Brain pericyte (primary cell): ENCODE data around the gene SEMA4C.
"Not testable (repeated sequence)": the region's sequence is repeated elsewhere in the genome, so short reads cannot be mapped to it uniquely, and the experiment has no call there.

Experiments used
- DNase-seq: peaks from one replicate; pipeline ENCODE4 v3.0.0-alpha.2; 2012; ENCODE audit warnings: low read depth, low spot score

The SEMA4C gene

GRCh38 chr2:96897491-96898134 lies 27.7 kb upstream of the SEMA4C start:
- no peak for DNase-seq

DNA sequence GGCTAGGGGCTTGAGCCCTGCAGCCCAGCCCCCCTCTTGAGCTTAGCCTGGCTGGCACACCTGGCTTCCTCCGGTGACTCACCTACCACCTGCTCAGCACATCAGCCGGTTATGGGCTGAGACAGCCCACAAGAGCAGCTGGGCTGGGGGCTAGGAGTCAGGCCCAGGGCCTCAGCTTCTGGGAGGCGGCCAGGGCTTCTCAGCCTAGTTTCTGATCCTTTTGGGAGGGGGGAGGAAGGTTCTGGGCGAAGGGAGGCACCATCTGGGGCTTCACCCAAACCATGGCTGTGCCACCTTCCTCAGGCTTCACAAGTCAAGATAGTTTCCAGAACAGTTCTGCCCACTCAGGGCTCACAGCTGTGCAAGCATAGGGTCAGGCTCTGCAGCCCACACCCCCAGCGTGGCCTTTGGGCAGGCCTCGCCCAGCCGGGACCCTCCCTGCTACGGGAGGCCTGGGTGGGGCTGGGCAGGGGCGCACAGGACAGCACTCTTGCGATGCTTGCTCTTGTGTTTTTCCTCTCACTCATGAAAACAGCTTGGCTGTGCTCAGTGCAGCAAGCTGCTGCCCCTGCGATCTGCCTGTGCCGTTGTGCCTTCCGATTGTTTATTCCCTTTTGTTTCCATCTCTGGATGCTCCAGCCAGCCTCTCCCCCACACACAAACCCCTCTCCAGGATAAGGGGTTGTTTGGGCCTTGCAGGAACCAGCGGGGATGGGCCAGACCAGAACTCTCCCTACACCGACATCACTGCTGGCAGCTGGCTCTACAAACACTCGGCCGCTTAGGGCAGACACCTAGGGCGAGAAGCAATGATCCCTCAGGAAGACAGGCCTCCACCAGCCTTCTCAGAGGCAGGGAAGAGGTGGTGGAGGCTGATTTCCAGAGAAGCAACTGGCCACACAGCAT lies 26.1 kb upstream of the SEMA4C start:
- DNase-seq = no peak

DNA sequence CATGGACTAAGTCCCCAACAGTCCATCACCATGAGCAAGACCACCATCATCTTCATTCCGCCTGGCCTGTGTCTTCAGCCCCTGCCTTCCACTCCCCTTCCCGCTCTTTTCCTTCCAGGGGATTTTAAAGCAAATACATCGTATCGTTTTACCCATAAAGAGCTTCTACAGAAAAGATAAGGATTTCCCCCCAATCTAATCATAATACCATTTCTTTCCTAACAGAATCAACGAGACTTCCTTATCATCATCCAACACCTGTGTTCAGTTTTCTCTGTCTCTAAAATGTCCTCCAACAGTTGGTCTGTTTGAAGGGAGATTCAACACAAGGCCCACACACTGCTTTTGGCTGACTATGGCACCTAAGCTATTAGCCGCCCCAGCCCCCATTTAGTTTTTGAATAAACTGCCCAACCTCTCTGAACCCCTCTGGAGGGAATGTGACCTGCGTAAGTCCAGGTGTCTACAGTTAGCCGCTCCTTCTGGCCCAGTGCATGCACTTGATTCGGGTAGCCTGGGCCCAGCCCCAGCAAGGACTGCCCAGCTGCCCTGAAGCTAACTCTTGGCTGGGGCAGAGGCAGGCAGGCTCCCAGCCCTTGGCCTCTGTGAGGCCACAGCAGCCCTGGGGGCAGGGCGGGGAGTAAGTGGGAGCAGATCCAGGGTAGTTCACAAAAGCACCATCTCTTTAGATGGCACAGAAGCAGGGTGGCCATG lies 25.3 kb upstream of the SEMA4C start:
- DNase-seq = no peak

- no peak for DNase-seq
Measured at GRCh38 chr2:96894151-96894531, 24.3 kb upstream of the SEMA4C start.

- DNase-seq = no peak
Measured at GRCh38 chr2:96893289-96894150, 23.6 kb upstream of the SEMA4C start.

DNA sequence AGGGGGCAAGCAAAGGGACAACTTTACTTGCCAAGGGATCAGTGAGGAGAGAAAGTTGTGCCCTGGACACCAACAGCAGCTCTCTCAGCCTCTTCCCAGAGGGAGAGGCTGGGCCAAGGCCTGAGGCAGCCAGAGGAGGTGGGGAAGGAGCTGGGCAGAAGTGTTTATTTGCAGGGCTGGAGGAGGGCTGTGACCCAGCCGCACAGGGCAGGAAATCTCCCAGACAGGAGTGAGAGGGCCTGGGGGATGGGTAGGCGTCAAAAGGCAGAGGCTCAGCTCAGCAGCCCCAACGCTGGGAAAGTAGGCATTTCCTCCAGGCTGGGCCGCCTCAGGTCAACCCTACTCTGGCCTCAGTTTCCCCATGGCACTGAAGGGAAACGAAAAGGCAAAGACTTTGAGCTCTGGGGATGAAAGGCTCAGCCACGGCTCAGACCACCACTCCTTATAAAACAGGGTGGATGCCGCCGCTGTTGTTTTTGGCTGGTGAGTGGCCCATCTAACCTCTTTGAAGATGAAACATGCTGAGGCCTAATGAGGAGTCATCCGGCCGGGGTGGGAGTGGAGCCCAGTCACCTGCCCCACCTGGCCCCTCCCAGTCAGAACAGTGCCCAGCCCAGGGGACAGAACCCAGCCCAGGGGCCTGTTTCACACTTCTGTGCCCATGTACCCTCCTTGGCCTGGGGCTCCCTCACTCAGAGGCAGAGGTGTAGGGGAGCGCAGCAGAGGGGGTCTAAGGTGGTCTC lies 21.9 kb upstream of the SEMA4C start:
- DNase-seq = no peak

- DNase-seq = no peak
Measured at GRCh38 chr2:96890726-96891385, 21.0 kb upstream of the SEMA4C start.

DNA sequence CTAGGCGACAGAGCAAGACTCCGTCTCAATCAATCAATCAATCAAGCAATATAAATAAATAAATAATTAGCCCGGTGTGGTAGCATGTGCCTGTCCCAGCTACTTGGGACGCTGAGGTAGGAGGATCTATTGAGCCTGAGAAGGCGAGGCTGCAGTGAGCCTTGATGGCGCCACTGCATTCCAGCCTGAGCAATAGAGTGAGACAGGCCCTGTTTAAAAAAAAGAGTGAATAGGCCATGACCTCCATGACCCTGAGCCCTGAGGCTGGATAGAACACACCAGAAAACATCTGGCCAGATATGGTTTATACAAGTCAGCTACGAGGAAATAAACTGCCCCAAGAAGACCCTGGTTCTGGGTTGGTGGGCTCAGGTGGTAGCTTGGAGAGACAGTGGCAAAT lies 20.4 kb upstream of the SEMA4C start:
- no peak for DNase-seq

- not testable (repeated sequence) for DNase-seq
Measured at GRCh38 chr2:96889502-96889901, 19.6 kb upstream of the SEMA4C start.

DNA sequence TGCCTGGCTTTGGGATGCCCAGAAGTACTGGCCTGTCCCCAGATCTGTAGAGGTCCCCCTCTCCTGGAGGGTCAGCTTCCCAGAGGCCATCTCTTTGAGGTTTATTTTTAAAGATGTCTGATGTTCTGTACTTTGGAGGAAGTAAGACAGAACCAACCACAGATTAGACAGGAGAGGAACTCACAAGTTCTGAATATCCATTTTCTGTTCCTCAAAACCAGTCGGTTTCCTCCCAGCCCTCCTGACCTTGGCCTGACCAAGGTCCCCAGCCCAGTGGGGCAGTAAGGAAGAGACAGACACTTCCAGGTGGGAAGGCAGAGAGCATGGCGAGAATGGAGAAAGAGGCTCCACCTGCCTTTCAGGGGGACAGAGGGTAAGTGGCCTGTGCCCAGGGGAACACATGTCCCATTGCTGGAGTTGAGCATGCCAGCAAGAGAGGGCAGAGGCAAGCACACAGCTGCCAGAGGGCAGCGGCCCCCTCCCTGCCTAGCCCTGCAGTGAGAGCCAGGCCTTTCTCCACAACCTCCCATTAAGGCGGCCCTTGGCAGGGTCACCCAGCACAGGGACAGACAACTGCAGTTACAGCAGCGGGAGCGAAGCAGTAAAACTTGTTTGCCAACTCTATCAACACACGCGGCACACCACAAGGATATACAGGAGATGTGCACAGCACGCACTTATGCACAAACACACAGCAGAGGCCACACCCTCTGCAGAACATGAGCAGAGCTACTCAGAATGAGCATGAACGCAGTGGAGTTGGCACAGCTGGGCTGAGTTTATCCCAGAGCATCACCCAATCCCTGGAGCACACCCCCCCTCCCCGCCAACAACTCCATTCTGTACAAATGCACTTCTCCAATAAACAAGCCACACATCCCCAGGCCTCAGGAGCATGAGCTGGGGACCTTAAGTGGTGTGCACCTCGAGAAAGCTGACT lies 18.5 kb upstream of the SEMA4C start:
- DNase-seq = no peak

GRCh38 chr2:96887493-96888012 lies 17.7 kb upstream of the SEMA4C start:
- DNase-seq = no peak

DNA sequence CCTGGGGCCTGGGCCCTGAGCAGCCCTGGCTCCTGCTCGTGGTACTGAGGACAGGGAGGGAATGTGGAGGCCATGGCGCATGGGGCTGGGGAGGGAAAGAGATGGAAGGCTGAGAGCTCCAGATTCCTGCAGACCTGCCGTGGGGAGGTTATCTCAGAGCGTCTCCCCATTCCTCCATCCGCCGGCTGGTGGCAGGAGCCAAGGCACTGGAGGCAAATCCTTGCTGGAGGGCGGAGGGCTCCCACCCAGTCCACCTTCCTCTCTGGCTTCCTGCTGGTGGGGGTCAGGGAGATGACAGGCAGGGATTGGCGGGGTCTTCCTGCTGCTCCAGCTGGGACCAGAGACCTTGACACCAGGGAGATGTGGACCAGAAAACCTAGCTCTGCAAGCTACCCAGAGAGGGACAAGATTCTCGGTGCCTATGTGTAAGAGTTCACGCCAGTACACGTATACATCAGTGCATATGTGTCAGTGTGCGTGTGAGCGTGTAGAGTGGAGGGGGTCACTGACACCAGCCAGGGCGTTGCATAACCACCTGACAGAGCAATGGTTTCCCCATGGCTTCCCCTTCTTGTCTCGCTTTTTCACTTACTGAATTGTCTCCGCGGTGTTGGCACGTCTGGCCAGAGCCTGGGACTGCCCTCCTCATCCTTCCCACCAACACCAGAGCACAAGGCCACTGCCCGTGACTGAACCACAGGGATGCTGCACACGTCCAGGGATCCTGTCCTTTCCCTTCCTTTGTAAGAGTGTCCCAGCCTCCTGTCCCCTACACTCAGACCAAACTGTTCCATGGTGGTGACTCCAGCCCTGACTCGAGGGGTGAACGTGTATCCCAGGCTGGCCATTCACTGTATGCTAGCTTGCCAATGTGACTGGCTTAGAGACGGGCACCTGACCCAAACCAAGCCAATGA lies 15.8 kb upstream of the SEMA4C start:
- no peak for DNase-seq

DNA sequence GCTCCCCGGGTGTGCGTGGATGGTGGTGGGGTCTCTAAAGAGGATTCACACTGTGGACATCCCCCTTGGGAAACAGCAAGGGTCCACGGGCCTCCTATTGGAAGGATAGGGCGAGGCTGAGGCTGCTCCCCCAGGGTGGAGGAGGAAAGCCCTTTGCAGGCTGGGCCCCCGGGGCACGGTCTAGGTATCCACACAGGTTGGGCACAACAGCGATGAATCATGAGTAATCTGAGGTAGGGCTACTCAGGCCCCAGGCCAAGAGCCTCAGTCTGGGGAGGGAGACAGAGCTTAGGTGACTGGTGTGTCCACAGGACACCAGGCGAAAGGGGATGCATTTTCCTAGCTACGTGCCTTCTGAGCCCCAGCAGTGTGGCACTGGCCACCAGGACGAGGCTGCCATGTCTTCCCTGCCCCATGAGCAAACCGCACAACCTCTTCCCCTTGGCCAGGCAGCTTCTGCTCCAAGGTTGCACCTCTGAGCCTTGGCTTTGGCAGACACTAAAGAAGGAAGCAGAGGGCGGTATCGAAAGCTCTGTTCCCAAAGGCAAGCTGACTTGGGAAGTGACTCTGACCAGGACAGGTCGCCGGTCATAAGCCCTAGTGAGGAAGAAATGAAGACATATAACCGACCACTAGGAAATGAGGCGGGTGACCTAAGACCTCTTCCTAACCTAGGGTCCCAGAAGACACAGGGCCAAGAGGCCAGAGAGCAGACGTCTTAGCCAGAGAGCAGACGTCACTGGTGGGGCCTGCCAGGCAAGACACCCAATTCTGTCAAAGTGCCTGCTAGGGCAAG lies 14.6 kb upstream of the SEMA4C start:
- DNase-seq = no peak

- no peak for DNase-seq
Measured at GRCh38 chr2:96883306-96883705, 13.4 kb upstream of the SEMA4C start.

GRCh38 chr2:96882906-96883305 lies 13.0 kb upstream of the SEMA4C start:
- no peak for DNase-seq

GRCh38 chr2:96882230-96882629 lies 12.3 kb upstream of the SEMA4C start:
- no peak for DNase-seq
